Brain microvascular endothelial cell (primary cell): ENCODE results near the gene WWOX.

Experiments used
- DNase-seq: peaks from one replicate; pipeline ENCODE4 v3.0.0-alpha.2; 2020
- H3K27ac ChIP-seq: fragments of 250-450 bp; sonication (Bioruptor Pico); 2 replicates; pipeline ENCODE4 v1.5.1; 2020; ENCODE audit warnings: mild to moderate bottlenecking, moderate library complexity
- H3K27me3 ChIP-seq: fragments of 250-450 bp; sonication (Bioruptor Pico); replicated peaks from 2 replicates; pipeline ENCODE4 v1.5.1; 2020; ENCODE audit warnings: mild to moderate bottlenecking
- H3K36me3 ChIP-seq: fragments of 250-450 bp; sonication (Bioruptor Pico); replicated peaks from 2 replicates; pipeline ENCODE4 v1.5.1; 2020; ENCODE audit warnings: mild to moderate bottlenecking
- H3K4me3 ChIP-seq: 2 replicates; pipeline ENCODE4 v1.5.1; 2011; ENCODE audit warnings: low read depth, mild to moderate bottlenecking, control low read depth, low read length, moderate library complexity
- CTCF ChIP-seq: IDR thresholded peaks from 2 replicates; pipeline ENCODE4 v1.5.1; 2011; ENCODE audit warnings: low read depth, mild to moderate bottlenecking, moderate library complexity, low read length, control low read depth, inconsistent platforms; ENCODE audit errors: missing control alignments
- in situ Hi-C: cut with HindIII; loops from 2 replicates; pipeline ENCODE4 v1.10.0; 2017; ENCODE audit warnings: low sequenced_read_pairs, low pct_ligation_motif_present

The WWOX gene

DNA sequence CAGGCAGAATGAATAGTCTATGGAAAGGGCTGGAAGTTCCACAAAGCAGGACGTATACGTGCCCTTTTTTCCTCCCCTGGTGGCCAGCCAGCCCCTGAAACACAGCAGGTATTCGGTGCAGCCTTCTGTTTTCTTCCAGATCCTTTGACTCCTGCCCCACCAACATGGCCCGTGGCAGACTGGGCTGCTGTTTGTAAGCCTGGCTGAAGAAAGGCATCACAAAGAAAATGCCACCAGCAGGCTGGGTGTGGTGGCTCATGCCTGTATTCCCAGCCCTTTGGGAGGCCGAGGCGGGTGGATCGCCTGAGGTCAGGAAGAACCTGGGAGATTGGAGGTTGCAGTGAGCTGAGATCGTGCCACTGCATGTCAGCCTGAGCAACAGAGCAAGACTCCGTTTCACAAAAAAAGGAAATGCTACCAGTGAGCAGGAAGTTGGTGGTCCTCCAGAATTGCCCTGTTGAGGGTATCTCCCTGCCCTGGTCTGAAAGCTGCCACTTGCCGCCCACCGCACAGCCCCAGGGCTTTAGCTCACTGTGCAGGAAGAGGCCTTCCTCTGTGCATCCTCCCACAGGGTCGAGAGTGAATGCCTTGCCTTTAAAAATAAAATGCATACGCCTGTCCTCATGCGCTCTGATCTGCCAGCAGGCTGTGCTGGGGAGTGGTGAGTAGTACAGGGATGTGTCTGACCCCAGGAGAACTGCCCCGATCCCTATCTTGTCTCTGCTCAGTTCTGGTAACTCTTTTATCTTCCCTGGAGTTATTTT is 913.4 kb downstream of the WWOX start:
- TF ChIP-seq CTCF: no peak
- no peaks in the 10 kb centered on the region for H3K27me3 ChIP-seq
- no peak overlapping the region for H3K4me3 ChIP-seq
- in situ Hi-C loops: no loop called here
- DNase-seq: no peak
- H3K27ac ChIP-seq: no peak overlapping the region
- no peaks in the 10 kb centered on the region for H3K36me3 ChIP-seq

DNA sequence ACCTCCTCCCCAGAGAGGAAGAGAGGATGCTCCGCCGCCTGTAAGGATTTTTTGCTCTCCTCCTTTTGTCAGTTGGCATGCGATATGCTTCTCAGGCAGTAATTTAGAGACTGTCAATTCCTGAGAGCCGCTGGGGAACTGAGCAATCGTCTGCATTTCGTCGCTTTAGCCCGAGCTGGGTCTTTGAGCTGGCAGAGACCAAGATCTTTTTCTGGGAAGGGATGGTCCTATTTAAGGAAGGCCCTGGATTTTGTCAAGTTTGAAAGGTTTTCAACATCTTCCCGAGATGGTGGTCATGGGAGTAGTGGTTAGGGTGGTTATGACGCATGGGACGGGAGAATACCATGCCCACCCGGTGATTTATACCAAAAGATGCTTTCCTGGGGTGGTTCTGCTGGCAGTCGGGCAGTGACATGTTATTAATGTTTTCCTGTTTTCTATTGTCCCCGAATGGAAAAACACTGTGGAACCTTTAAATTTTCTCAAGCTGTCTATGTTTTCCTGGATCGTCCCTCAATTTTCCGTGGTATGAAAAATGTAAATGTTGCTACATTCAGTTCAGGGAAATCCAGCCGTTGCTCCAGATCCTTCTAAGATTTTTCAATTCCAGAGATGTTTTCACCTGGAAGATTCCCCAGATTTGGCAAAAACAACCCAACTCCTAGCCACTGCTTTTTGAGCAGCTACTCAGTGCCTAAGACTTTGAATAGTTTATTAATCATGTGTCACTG is 914.6 kb downstream of the WWOX start:
- no peaks in the 10 kb centered on the region for H3K36me3 ChIP-seq
- H3K27me3 ChIP-seq: no peaks in the 10 kb centered on the region
- no peak for TF ChIP-seq CTCF
- no peak overlapping the region for H3K27ac ChIP-seq
- no peak for DNase-seq
- in situ Hi-C loops: no loop called here
- no peak overlapping the region for H3K4me3 ChIP-seq

- no peaks in the 10 kb centered on the region for H3K36me3 ChIP-seq
- no peak for DNase-seq
- no peak overlapping the region for H3K27ac ChIP-seq
- in situ Hi-C loops: no loop called here
- no peak for TF ChIP-seq CTCF
- no peaks in the 10 kb centered on the region for H3K27me3 ChIP-seq
- no peak overlapping the region for H3K4me3 ChIP-seq
These were observed 919.4 kb downstream of the WWOX start for GRCh38 chr16:79018650-79019429.

GRCh38 chr16:79019431-79019830 is 920.0 kb downstream of the WWOX start:
- H3K27me3 ChIP-seq: no peaks in the 10 kb centered on the region
- DNase-seq: no peak
- no peak overlapping the region for H3K4me3 ChIP-seq
- in situ Hi-C loops: no loop called here
- no peak overlapping the region for H3K27ac ChIP-seq
- no peak for TF ChIP-seq CTCF
- H3K36me3 ChIP-seq: no peaks in the 10 kb centered on the region

GRCh38 chr16:79021991-79022630 is 922.7 kb downstream of the WWOX start:
- Histone ChIP-seq H3K27ac (no peak overlapping the region), H3K4me3 (no peak overlapping the region), H3K36me3 (no peaks in the 10 kb centered on the region), H3K27me3 (no peaks in the 10 kb centered on the region)
- in situ Hi-C loops: no loop called here
- DNase-seq: no peak
- no peak for TF ChIP-seq CTCF
